Dedifferentiated amniotic fluid mesenchymal stem cell (primary cell): Measurements from ENCODE around the gene LRCOL1.

Source experiments
- DNase-seq: peaks from one replicate; pipeline ENCODE4 v3.0.0-alpha.2; 2016; ENCODE audit errors: extremely low spot score

The LRCOL1 gene

GRCh38 chr12:132610051-132610759, at the start of gene LRCOL1:
Gene LRCOL1 (minus strand): TSS chr12:132610582. CDS start chr12:132606251, 4,331 bp downstream.
- DNase-seq = no peak

GRCh38 chr12:132660052-132660451, 49.7 kb upstream of the LRCOL1 start:
- no peak for DNase-seq

GRCh38 chr12:132659146-132659545, 48.8 kb upstream of the LRCOL1 start:
- DNase-seq = no peak

GRCh38 chr12:132658149-132658894, 47.9 kb upstream of the LRCOL1 start:
- DNase-seq = no peak

GRCh38 chr12:132657004-132657727, 46.8 kb upstream of the LRCOL1 start:
- no peak for DNase-seq

- no peak for DNase-seq
Observed at GRCh38 chr12:132653567-132654290, 43.3 kb upstream of the LRCOL1 start.

GRCh38 chr12:132651444-132652100, 41.2 kb upstream of the LRCOL1 start:
- no peak for DNase-seq

- no peak for DNase-seq
Observed at GRCh38 chr12:132649226-132649945, 39.0 kb upstream of the LRCOL1 start.

- DNase-seq = no peak
Observed at GRCh38 chr12:132648616-132649225, 38.3 kb upstream of the LRCOL1 start.

GRCh38 chr12:132647858-132648257, 37.5 kb upstream of the LRCOL1 start:
- no peak for DNase-seq

- DNase-seq = no peak
Observed at GRCh38 chr12:132646850-132647249, 36.5 kb upstream of the LRCOL1 start.

- no peak for DNase-seq
Observed at GRCh38 chr12:132642846-132643835, 32.8 kb upstream of the LRCOL1 start.

- no peak for DNase-seq
Observed at GRCh38 chr12:132641811-132642650, 31.6 kb upstream of the LRCOL1 start.

- DNase-seq = no peak
Observed at GRCh38 chr12:132640936-132641335, 30.6 kb upstream of the LRCOL1 start.

- DNase-seq = no peak
Observed at GRCh38 chr12:132639956-132640520, 29.7 kb upstream of the LRCOL1 start.

GRCh38 chr12:132638541-132639408, 28.4 kb upstream of the LRCOL1 start:
- no peak for DNase-seq

GRCh38 chr12:132637811-132638210, 27.4 kb upstream of the LRCOL1 start:
- DNase-seq = no peak
